K562 (cell line): Measurements from ENCODE around the gene ZP1. TPM values are rescaled to one million over a fixed set of nuclear protein-coding genes. Genes with fewer than 3 reads are reported as not detected.

Source experiments
- BHLHE40 ChIP-seq: IDR thresholded peaks from 2 replicates; pipeline ENCODE4 v1.6.1; 2011; ENCODE audit warnings: low read length, improper control_type of control experiment
- C11orf30 ChIP-seq: fragments of 450-650 bp; IDR thresholded peaks from 2 replicates; pipeline ENCODE4 v1.6.1; 2016; ENCODE audit warnings: low read depth, mild to moderate bottlenecking
- PHTF2 ChIP-seq: fragments of 250-450 bp; sonication (Bioruptor Pico); IDR thresholded peaks from 2 replicates; pipeline ENCODE4 v1.5.0; 2021; ENCODE audit warnings: mild to moderate bottlenecking
- REST ChIP-seq, 2 experiments: fragments of 450-650 bp; formaldehyde crosslinking in 1 of 2; IDR thresholded peaks; 2 replicates each; pipeline versions ENCODE4 v1.4.0 to v1.6.1; 2014 to 2020; ENCODE audit warnings: mild to moderate bottlenecking in 2 of 2, borderline replicate concordance in 1 of 2, low read depth in 1 of 2
- SMARCA4 ChIP-seq: fragments of 450-650 bp; IDR thresholded peaks from 2 replicates; pipeline ENCODE4 v1.6.1; 2016
- U2AF1 ChIP-seq: fragments of 200-400 bp; formaldehyde crosslinking; optimal IDR thresholded peaks from 2 replicates; pipeline ENCODE3; 2017; ENCODE audit warnings: mild to moderate bottlenecking, low read depth, low read length, moderate library complexity
- ZNF212 ChIP-seq: fragments of 450-650 bp; formaldehyde crosslinking; IDR thresholded peaks from 2 replicates; pipeline ENCODE4 v1.4.0; 2020; ENCODE audit warnings: mild to moderate bottlenecking
- ZNF274 ChIP-seq: IDR thresholded peaks from 2 replicates; pipeline ENCODE4 v1.6.1; 2011; ENCODE audit warnings: low read depth, mild to moderate bottlenecking, low read length, moderate library complexity, borderline replicate concordance
- ZNF282 ChIP-seq: sonication (generic); formaldehyde crosslinking; IDR thresholded peaks from 2 replicates; pipeline ENCODE4 v1.8.1; 2023; ENCODE audit warnings: missing genetic modification reagents
- ZNF583 ChIP-seq: fragments of 250-450 bp; sonication (Bioruptor Pico); IDR thresholded peaks from 2 replicates; pipeline ENCODE4 v1.4.0; 2020
- ZNF764 ChIP-seq: fragments of 250-450 bp; sonication (Bioruptor Pico); IDR thresholded peaks from 2 replicates; pipeline ENCODE4 v1.4.0; 2020; ENCODE audit warnings: low read depth, mild to moderate bottlenecking, moderate library complexity
- ZNF766 ChIP-seq: fragments of 200-800 bp; sonication (Bioruptor generic); conservative IDR thresholded peaks from 2 replicates; pipeline ENCODE4 v1.6.1; 2016; ENCODE audit warnings: missing genetic modification characterization, missing compliant biosample characterization
- polyA plus RNA-seq, 8 experiments: library from polyadenylated mRNA; depleted of rRNA in 4 of 8; stranded (reverse) in 5 of 8; unstranded in 3 of 8; fragments of >200 nt; fragmentation: Nextera tagmentation in 2 of 8; fragmentation: Illumina TruSeq in 1 of 8; extraction: Ambion mirVana in 2 of 8; extraction: Trizol in 1 of 8; gene quantifications; 2 replicates each; pipeline versions ENCODE4 v1.2.1 to v1.2.3, GENCODE V29; 2011 to 2014; ENCODE audit warnings: inconsistent platforms in 1 of 8, missing spikeins in 1 of 8
- total RNA-seq, 7 experiments: library from RNA; depleted of rRNA in 6 of 7; stranded (reverse); fragments of >200 nt in 6 of 7; fragmentation: Illumina TruSeq in 2 of 7; extraction: Trizol in 2 of 7; gene quantifications; 2 replicates each; pipeline versions ENCODE4 v1.2.1 to v1.2.3, GENCODE V29; 2011 to 2021; ENCODE audit warnings: low replicate concordance in 1 of 7
- TF ChIP-seq, protein P1 (sequence below), 2 experiments: fragments of 450-650 bp; conservative IDR thresholded peaks; 2 replicates each; pipeline ENCODE4 v1.6.1; 2017; ENCODE audit warnings: mild to moderate bottlenecking in 2 of 2, moderate library complexity in 2 of 2
- TF ChIP-seq, protein P2 (sequence below): fragments of 450-650 bp; conservative IDR thresholded peaks from 2 replicates; pipeline ENCODE4 v1.6.1; 2016; ENCODE audit warnings: missing genetic modification characterization, low read depth, mild to moderate bottlenecking, control low read depth, missing compliant biosample characterization

ZP1 gene
- total and polyA plus RNA-seq, 9 of the 15 experiments (the other 6 are each of a cell fraction or from before 2014, with no cell fraction given), result 0.11 to 0.15 TPM; not detected in 7

DNA sequence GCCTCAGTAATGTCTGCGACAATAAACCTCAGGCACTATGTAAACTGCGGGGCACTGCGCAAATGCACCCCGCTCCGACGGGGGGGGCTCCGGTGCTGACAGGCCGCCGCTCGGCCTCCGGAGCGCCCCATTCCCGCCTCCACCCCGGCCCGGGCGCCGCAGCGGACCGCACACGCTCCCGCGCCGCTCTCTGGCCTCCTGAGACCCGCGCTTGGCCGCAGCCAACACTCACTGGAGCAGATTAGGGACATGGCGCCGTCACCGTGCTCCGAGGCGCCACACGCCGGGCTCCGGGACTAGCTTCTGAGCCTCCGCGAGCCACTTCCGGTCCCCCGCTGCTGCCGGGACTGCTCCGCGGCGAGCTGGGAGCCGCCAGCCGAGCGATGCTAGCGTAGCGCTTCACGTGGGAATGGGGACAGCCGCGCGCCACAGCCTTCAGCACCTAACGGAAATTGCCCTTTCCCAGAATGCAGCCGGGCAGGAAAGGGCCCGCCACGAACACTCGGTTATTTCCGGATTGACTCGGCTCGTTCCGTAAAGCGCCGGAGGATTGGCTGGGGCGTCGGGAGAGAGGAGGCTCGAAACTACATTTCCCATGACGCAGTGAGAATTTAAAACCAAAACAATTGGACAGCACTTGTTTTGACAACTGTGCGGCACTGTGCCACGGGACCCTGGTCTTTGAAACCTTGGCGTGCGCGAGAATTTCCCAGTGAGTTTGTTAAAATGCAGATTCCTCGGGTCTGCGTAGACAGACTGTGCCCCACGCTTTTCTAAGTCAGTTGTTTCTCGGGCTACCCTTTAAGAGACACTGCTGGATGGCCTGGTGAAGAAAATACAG lies 39.0 kb downstream of the ZP1 start, which contains the start of gene PRPF19 (continued):
- TF ChIP-seq, protein P1, sequence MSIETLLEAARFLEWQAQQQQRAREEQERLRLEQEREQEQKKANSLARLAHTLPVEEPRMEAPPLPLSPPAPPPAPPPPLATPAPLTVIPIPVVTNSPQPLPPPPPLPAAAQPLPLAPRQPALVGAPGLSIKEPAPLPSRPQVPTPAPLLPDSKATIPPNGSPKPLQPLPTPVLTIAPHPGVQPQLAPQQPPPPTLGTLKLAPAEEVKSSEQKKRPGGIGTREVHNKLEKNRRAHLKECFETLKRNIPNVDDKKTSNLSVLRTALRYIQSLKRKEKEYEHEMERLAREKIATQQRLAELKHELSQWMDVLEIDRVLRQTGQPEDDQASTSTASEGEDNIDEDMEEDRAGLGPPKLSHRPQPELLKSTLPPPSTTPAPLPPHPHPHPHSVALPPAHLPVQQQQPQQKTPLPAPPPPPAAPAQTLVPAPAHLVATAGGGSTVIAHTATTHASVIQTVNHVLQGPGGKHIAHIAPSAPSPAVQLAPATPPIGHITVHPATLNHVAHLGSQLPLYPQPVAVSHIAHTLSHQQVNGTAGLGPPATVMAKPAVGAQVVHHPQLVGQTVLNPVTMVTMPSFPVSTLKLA (conservative IDR thresholded peaks at IDR 0.05), result peak; percentile 91 to 94
- TF ChIP-seq ZNF583 (CRISPR knock-in tag) (0 out of 2 replicates have a peak, but pooled peaks have one; percentile 40), U2AF1 (peak; percentile 46), C11orf30 (peak; percentile 74), SMARCA4 (no peak), ZNF766 (CRISPR knock-in tag) (no peak; the same call in 1 of the 2 replicates), ZNF282 (CRISPR knock-in tag) (peak; percentile 48; the same call in 1 of the 2 replicates), PHTF2 (CRISPR knock-in tag) (no peak), ZNF764 (CRISPR knock-in tag) (no peak), BHLHE40 (peak; percentile 50), REST (IDR thresholded peaks at IDR 0.05; ENCODE audit: borderline replicate concordance) (no peak; the same call in 1 of the 2 replicates), REST (CRISPR knock-in tag; IDR thresholded peaks at IDR 0.05; ENCODE audit: low read depth) (peak; percentile 52; the same call in 1 of the 2 replicates), ZNF274 (no peak), ZNF212 (CRISPR knock-in tag) (no peak)
- TF ChIP-seq, protein P2, sequence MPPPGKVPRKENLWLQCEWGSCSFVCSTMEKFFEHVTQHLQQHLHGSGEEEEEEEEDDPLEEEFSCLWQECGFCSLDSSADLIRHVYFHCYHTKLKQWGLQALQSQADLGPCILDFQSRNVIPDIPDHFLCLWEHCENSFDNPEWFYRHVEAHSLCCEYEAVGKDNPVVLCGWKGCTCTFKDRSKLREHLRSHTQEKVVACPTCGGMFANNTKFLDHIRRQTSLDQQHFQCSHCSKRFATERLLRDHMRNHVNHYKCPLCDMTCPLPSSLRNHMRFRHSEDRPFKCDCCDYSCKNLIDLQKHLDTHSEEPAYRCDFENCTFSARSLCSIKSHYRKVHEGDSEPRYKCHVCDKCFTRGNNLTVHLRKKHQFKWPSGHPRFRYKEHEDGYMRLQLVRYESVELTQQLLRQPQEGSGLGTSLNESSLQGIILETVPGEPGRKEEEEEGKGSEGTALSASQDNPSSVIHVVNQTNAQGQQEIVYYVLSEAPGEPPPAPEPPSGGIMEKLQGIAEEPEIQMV (tag), result no peak
